GM19467 (cell line): ENCODE results near the gene AURKAIP1.

Experiments used
- ATAC-seq: cut with Tn5 transposase; IDR thresholded peaks from one replicate; pipeline ENCODE4 v1.9.1; 2021; ENCODE audit warnings: mild to moderate bottlenecking, moderate library complexity; ENCODE audit not compliant: unreplicated experiment

The AURKAIP1 gene

DNA sequence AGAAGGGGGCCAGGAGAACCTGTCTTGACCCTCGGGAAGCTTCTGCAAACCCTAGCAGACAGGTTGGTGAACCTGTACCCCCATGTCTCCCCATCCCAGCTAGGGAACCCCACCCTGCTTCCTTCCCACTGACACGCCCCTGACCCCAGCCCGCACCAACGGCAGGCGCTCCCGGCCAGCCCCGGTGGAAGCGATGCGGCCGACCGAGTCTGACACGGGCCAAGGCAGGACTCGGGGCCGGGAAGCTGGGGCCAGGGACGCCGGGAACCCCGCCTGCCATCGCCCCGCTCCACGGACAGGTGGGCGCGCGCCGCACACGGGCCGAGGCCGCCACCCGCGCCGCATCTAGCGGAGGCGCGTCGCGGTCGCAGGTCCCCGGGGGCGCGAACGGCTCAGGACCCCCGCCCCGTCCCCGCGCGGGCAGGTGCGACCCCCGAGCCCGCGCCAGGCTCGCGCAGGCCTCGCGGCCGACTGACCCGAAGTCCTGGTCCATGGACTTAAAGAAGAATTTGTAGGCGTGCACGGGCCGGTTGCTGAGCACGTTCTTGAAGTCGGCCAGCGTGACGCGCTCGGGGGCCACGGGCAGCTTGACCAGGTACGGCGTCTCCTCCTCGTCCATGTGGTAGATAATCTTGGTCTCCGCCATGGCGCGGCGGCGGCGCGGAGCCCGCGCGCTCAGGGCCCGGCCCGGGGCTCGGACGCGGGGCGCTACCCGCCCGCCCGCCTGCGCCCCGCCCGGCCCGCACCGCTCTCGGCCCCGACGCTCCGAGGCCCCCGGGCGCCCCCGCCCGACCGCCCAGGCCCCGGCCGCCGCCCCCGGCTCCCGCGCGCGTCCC is 26.4 kb downstream of the AURKAIP1 start:
- peak; percentile 22 for ATAC-seq

DNA sequence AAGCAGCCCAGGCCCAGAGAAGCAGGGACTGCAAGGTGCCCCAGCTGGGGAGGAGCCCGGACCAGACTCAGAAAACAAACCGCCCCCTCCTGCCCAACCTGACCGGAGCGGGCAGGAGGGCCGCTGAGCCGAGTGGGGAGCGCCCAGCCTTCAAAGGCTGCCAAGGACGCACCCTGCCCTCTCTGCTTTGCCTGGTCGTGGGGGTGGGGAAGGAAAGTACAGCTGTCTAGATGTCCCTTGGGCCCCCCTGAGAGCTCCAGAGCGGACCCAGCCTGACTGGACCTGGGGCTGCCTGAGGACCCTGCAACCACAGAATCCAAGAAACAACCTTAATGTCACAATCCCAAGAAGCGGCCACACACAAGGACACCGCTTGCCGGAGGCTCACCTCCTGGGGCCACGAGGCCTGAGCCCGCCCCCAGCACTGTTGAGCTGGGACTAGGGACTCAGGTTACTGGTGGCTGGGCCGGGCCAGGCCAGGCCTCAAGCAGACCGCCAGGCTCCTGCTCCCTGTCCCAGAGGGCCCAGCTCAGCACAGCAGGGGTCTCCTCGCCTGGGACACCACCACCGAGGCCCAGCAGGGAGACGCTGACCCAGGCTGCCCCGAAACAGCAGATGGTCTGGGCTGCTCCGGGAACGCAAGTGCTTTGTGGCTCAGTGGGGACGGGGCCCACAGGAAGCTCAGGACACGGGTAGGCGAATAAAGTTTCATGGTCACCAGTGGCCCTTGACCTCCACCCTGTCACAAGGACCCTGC is 27.2 kb downstream of the AURKAIP1 start:
- ATAC-seq: no peak

DNA sequence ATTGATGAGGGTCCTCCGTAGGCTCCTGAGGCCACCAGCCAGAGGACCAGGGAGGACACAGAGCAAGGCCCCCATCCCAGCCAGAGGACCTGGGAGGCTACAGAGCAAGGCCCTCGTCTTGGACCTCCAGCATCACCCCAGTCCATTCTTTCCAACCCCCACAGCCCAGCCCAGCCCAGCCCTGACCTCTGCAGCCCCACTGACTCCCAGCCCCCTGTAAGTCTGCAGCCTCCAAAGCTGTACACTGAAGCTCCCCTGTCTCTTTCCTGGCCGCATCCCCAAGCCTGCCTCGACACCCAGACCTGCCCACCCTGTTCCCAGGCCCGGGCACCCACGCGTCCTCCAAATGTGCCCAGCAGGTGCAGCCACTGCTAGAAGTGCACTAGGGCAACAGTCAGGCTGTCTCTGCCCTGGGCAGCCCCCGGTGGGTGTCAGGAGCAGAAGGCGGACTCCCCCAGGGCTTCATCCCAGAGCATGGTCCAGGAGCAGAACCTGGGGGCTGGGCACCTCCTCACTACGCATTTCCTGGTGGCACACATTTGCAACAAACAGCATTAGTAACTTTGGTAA is 27.9 kb downstream of the AURKAIP1 start:
- ATAC-seq: no peak

DNA sequence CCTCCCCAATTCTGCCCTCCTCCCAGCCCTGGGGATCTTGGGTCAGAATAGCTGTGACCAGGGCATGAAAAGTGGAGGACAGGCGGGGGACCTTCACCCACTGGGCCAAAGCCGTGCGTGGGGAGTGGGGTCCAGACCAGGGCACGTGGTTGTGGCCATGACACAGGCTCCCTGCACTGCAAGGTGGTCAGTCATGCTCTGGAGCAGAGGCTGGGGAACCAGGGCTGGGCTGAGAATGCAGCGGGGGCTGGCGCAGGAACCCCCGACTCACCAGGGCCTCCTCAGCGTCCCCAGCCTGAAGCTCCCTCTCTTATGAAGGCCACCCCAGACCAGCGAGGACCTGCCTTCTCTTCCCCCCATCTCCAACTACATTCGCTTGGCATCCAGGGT is 28.5 kb downstream of the AURKAIP1 start:
- no peak for ATAC-seq

DNA sequence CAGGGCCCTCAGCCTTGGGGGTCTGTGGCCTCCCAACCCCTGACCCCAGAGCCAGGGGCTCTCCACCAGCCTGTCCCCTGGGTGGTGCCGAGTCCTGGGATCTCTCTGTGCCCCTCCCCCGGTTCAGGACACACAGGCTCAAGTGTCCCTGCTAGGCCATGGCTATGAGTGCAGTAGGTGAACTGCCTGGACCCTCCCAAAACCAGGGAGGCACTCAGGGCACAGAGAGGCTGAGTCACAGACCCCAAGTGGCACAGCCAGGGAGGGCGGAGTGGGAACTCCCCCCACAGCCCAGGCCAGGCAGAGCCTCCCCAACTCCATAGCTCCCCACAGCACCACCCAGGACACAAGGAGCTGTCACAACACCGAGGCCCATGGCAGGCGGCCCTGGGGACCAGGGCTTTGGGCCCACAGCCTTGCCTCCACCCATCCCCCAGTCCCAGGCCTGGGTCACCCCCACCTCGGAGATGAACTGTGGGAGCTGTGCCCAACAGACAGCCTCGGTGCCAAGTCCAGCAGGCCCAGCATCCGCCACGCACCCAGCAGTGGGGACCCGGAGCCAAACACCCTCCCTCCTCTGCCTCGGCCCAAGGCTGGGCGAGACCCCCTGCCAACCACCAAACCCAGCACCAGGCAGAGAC is 29.0 kb downstream of the AURKAIP1 start:
- ATAC-seq: no peak

DNA sequence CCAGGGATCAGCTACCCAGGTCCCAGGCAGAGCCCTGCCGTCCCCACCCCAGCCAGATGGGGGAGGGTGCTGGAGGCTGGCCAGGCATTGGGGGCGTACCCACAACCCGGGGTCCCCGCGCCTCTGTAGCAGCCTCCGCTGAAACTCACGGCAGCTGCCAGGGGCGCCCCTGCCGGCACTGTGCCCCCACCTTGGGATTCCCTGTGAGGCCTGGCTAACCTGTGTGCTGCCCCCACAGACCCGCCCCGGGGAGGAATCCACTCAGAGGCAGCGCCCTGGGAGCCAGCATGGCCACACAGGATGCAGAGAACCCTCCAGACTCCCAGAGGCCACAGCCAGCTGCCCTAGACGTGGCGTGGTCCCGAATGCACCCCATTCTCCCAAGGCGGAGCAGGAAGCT is 29.6 kb downstream of the AURKAIP1 start:
- no peak for ATAC-seq

DNA sequence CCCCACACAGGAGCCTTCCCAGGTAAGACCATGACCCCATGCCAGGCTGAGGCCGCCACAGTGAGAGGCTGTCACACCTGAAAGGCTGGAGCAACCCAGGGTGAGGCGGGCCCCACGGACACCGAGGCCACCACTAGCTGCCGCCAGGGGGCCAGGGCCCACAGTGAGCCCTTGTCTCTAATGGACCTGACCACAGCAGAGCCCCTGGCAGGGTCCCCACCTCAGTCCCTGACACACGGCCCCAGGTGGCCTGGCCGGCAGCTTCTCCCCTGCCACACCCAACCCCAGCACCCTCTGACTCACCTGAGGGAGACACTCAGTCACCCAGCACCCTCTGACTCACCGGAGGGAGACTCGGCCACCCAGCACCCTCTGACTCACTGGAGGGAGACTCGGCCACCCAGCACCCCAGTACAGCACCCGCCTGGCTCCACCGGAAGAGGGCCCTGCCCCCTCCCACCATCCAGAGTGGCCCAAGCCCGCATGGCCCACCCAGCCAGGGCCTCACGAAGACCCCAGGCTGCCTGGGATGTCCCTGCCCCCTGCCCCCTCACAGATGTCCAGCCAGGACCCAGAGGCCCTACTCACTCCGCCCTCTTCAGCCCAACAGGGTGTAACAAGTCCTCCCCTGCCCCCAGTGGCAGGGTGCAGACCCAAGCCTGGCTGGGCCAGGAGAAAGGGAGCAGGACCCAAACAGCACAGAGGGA is 30.2 kb downstream of the AURKAIP1 start:
- no peak for ATAC-seq

DNA sequence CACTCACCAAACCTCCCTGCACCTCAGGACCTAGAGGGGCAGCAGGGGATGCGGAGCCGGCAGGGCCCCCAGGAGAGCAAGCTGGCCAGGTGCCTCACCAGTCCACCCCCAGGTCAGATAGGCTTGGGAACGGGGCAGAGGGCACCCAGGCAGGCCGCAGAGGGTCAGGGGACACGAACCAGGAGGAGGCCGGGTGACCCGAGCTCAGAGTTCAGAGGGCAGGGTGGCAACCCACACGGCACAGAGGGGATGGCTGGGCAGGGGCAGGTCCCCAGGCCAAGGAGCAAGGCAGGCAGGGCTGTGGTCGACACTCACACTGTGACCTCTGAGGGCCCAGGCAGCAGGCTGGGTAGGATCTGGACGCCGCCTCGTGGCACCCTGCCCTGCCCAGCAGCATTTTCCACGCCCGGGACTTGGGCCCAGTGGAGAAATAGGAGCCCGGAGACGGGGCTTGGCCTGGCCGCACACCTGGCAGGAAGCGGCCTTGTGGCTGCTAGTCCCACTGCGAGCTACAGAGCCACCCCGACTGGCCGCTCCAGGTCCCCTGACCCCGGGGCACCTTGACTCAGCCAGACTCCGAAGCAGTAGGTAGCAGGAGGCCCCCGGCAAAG is 31.1 kb downstream of the AURKAIP1 start:
- ATAC-seq: no peak

DNA sequence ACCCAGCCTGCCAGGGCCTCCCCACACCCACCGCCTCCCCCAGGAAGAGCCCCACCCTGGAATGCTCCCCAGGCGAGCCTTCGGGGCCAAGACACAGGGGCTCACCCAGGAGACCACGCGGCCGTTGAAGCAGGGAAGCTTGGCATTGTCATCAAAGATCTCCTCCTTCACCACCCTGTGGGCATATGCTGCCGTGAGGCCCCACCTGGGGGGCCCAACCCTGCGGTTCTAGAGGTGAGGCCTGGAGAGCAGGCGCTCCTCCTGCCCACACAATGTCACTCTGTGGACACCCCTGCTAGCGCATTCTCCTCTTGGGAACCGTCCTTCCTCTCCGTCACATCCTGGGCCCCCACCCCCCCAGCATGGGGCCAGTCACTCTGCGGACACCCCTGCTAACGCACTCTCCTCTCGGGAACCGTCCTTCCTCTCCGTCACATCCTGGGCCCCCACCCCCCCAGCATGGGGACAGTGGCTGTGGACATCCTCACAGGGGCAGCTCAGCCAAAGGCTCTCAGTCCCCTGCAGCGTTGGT is 32.4 kb downstream of the AURKAIP1 start:
- ATAC-seq: no peak

DNA sequence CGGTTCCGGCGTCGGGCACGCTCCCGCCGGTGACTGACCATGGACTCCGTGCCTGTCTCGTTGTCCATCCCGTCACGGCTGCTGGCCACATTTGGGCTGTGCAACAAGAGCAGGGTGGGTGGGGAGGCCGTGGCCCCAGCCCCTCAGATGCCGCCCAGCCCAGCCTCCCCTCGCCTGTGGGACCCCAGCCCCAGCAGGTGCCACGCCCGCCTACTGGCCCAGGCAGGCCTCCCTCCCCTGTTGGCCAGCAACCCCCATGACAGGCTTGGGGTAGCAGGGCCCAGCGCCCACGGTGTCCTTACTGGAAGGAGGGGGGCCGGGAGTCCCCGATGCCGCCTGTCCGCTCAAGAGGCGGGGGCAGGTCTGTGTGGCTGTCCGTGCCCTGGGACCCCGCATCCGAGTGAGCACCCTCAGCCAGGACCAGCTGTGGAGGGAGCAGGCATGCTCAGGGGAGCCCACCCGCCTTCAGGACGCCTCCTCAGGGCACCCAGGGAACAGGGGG is 32.9 kb downstream of the AURKAIP1 start:
- ATAC-seq: no peak

DNA sequence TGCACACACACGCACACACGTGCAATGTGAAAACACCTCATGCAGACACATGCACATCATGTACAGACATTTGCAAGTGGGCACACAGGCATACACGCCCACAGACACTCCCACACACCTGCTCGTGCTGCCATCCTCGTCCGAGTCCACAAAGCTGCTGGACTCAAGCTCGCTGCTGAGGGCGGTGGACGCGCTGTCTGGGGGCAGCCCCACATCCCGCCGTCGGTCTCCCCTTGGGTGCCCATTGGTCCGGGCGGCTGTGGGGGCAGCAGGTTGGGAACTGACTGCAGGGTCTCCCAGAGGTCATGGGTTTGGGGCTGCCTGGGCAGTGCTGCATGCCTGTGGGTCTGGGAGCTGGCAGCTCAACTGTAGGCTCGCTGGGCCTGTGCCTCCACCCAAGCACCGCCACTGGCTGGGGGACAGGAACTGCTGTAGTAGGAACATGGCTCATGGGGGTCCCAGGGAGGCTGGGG is 33.4 kb downstream of the AURKAIP1 start:
- no peak for ATAC-seq

DNA sequence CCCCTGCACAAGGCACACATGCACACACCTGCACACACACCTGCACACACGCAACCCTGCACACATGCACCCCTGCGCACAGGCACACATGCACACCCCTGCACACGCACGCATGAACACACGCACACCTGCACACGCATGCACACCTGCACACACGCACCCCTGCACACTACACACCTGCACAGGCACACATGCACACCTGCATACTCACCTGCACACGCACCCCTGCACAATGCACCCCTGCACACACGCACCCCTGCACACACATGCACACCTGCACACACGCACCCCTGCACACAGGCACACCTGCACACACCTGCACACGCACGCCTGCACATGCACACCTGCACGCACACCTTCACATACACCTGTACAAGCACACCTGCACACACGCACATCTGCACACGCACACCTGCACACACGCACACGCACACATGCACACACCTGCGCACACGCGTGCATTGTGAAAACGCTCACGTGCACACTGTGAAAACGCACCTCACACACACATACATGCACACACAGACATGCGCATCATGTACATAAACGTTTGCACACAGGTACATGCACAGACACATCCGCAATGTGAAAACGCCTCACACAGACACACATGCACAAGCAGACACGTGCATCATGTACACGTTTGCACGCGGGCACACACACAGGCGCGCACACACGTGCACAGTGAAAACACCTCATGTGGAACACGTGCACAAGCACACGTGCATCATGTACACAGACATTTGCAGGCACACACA is 34.0 kb downstream of the AURKAIP1 start:
- no peak for ATAC-seq

DNA sequence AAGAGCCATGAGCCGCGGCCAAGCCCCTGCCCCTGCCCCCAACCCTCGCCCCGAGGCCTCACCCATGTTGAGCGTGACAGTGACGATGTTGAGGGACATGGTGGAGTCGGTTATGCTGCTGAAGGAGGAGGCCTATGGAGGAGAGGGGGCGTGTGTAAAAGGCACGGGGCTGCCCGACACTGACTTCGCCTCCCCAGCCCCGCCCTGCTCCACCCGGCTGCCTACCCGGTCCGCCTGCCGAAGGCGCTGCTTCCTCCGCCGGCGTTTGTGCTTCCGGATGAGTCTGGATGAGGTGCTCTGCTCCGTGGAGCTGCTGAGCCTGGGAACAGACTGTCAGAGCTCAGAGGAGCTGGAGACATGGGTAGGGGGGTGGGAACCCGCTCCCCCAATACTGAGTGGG is 34.8 kb downstream of the AURKAIP1 start:
- no peak for ATAC-seq

DNA sequence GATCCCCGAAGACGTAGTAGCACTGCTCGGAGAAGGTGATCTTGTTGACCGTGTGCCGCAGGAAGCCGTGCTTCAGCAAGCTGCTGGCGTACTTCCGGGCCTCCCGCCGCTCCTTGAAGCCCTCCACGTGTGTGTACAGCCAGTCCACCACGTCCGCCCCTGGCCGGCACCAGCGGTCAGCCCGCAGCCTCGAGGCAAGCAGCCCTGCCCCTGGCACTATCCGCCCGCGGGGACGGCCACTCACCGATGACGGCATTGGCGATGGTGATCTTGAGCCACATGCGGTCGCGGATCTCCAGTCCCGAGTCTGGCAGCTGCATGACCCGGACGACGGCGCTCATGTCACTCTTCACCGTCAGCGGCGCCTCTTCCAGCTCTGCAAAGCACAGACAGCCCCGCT is 36.7 kb downstream of the AURKAIP1 start:
- ATAC-seq: no peak

DNA sequence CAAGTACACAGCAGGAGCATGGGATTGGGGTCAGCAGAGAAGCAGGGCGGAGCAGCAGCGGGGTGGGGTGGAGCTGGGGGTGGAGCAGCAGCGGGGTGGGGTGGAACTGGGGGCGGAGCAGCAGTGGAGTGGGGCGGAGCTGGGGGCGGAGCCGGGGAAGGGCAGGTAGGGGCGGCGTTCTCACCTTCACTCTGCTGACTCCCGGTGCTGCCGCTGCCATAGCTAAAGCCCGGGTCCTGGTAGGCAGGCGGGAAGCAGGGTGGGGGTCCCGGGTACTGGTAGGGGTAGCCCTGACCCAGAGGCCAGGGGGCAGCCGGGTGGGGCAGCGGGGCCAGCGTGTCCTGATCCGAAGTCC is 37.2 kb downstream of the AURKAIP1 start:
- no peak for ATAC-seq

DNA sequence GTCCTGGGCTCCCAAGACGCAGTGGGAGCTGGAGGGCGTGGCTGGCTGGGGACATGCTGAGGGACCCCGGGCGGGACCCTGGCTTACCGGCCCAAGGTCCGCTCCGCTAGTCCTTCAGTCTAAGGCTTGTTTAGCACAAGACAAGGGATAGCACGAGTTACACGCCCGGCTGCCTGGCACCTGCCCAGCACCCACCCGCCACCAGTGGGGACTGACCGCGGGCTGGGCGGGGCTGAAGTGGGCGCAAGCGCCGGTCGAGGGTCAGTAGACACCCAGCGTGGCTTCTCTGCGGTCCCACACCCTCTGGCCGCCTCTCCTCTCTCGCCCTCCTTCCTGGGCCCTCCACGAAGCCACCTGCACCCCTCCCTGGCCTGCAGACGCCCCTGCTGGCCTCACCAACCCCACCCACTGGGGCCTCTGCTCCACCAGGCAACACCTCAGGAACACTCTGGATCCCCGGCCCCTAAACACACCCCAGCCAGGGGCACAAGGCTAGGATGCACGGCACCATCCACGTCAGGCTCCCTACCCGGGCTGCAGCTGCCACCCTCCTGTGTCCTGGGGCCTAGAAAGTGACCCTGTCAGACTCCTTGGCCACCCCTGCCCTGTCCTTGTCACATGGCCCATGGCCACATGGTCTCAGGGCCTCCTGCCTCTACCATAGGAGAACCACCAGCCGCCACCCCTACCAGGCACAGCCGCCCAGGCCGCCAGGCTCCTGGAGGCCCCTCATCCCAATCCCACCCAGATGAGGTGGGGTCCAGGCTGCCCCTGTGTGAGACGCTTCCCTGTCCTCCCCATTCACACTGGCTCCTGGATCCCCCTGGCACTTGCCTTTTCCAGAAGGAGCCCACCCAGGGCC is 37.8 kb downstream of the AURKAIP1 start:
- ATAC-seq: no peak

DNA sequence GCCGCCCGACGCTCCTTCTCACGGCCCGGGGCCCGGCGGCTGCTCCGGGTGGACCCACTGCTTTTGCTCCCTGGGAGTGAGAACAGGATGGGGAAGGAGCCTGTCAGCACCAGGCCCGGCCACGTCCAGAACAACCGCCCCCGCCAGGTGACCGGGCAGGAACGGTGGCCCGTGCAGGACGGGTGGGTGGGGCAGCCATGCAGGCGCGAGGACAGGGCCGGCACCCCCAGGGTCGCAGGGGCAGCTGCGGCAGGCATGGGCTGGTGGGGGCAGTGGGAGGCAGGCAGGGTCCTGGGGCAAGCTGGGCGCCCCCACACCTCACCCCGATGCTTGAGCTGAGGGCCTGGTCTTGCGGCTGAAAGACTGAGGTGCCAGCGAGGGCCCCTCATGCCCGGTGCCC is 38.6 kb downstream of the AURKAIP1 start:
- ATAC-seq: no peak

DNA sequence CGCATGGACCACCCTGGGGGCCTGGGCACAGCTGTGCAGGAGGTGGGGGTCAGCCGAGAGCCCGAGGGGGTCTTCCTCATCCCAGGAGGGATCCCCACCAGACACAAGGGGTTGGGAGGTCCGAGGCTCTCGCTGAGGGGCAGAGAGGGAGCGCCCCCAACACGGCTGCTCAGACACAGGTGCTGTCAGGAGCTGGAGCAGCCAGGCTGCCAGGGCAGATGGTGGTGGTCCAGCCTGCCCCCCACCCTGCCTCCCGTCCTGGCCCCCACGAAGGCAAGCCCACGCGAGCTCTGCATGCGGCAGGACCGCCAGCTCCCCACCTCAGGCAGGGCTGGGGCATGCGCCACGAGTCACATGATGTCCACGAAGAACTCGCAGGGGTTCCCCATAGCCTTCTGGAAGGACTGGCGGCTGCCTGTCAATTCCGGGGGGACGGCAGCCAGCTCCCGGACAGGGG is 39.2 kb downstream of the AURKAIP1 start:
- no peak for ATAC-seq
